CD8-positive, alpha-beta memory T cell (primary cell): ENCODE data around the gene PXDC1. TPM values are rescaled to one million over a fixed set of nuclear protein-coding genes. Genes with fewer than 3 reads are reported as not detected.
"Not testable (repeated sequence)": the region's sequence is repeated elsewhere in the genome, so short reads cannot be mapped to it uniquely, and the experiment has no call there.

ENCODE experiments used
- CTCF ChIA-PET: fragments of 350-600 bp; sonication (Branson Sonifier 250); formaldehyde crosslinking; loops from one replicate; lab custom pipeline; 2021; ENCODE audit warnings: antibody characterized with exemption; lab: Charles Lee
- POLR2A ChIA-PET: fragments of 350-600 bp; sonication (Branson Sonifier 250); formaldehyde crosslinking; loops from one replicate; lab custom pipeline; 2021; ENCODE audit warnings: antibody characterized with exemption; lab: Charles Lee
- DNase-seq, 5 donors: peaks; one replicate each; pipeline versions ENCODE4 v3.0.0 to v3.0.0-alpha.2; 2020 to 2022; ENCODE audit warnings: mixed read lengths in 1 of 5
- H3K27ac ChIP-seq: one replicate; pipeline ENCODE4 v1.7.0; 2013; ENCODE audit warnings: low read depth, mild to moderate bottlenecking, low read length, moderate library complexity
- H3K27me3 ChIP-seq: 2 replicates; pipeline ENCODE4 v1.7.0; 2013; ENCODE audit warnings: low read length, mild to moderate bottlenecking; ENCODE audit not compliant: insufficient read depth, poor library complexity, severe bottlenecking
- H3K36me3 ChIP-seq: 2 replicates; pipeline ENCODE4 v1.7.0; 2013; ENCODE audit warnings: mild to moderate bottlenecking, low read length, moderate library complexity; ENCODE audit not compliant: insufficient read depth
- H3K4me1 ChIP-seq: 2 replicates; pipeline ENCODE4 v1.7.0; 2013; ENCODE audit warnings: mild to moderate bottlenecking, low read length, moderate library complexity; ENCODE audit not compliant: insufficient read depth
- H3K4me3 ChIP-seq: 2 replicates; pipeline ENCODE4 v1.7.0; 2013; ENCODE audit warnings: mild to moderate bottlenecking, low read length
- H3K9me3 ChIP-seq: 2 replicates; pipeline ENCODE4 v1.7.0; 2013; ENCODE audit warnings: mild to moderate bottlenecking, low read length
- H3K27ac Mint-ChIP-seq, 8 donors: one replicate each; pipeline ENCODE4 v1.8.0; 2020 to 2021; ENCODE audit warnings: mixed read lengths in 8 of 8, mild to moderate bottlenecking in 6 of 8, inconsistent platforms in 3 of 8, moderate library complexity in 3 of 8
- H3K27me3 Mint-ChIP-seq, 2 donors: one replicate each; pipeline ENCODE4 v1.8.0; 2020 to 2021; ENCODE audit warnings: mixed read lengths in 2 of 2, mild to moderate bottlenecking in 1 of 2, moderate library complexity in 1 of 2
- H3K36me3 Mint-ChIP-seq, 3 donors: one replicate each; pipeline ENCODE4 v1.8.0; 2020 to 2021; ENCODE audit warnings: mixed read lengths in 3 of 3, inconsistent platforms in 1 of 3, mild to moderate bottlenecking in 1 of 3
- H3K4me1 Mint-ChIP-seq, 3 donors: one replicate each; pipeline ENCODE4 v1.8.0; 2020 to 2021; ENCODE audit warnings: mixed read lengths in 3 of 3, inconsistent platforms in 1 of 3, mild to moderate bottlenecking in 1 of 3
- H3K4me3 Mint-ChIP-seq, 7 donors: one replicate each; pipeline ENCODE4 v1.8.0; 2020 to 2021; ENCODE audit warnings: mixed read lengths in 7 of 7, mild to moderate bottlenecking in 6 of 7, moderate library complexity in 4 of 7, inconsistent platforms in 2 of 7
- H3K9me3 Mint-ChIP-seq, 5 donors: one replicate each; pipeline ENCODE4 v1.8.0; 2020 to 2022; ENCODE audit warnings: mixed read lengths in 5 of 5, mild to moderate bottlenecking in 3 of 5, moderate library complexity in 2 of 5, inconsistent platforms in 1 of 5
- polyA plus RNA-seq: library from polyadenylated mRNA; unstranded; fragments of 300-500 nt; fragmentation: Illumina TruSeq; gene quantifications from one replicate; pipeline ENCODE4 v1.2.3, GENCODE V29; 2021
- total RNA-seq, 2 experiments: library from RNA; stranded (reverse); gene quantifications; one replicate each; pipeline ENCODE4 v1.2.3, GENCODE V29; 2021

The PXDC1 gene
- total and polyA plus RNA-seq, 3 experiments from 2014 or later, result 0.15 to 0.24 TPM; not detected in 1

DNA sequence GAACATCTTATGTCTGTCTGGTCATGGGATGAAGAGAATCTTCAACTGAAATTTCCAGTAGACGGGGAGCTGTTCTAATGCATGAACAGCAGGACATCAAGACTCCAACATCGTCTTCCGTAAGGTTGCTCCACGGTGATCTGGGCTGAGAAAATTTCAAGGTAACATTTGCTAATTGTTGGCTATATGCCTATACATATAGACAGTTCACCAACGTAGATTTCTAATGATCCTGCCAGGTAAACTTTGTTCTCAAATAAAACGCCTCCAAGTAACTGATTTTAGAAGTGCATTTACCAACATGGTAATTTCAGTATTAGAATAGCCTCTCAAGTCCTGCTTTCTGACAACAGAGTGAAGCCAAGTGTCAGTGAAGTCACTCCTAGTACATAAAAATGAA lies 11.3 kb upstream of the PXDC1 start:
- no peaks in the 10 kb centered on the region for H3K36me3 Mint-ChIP-seq
- H3K4me3 Mint-ChIP-seq, result no peak overlapping the region

DNA sequence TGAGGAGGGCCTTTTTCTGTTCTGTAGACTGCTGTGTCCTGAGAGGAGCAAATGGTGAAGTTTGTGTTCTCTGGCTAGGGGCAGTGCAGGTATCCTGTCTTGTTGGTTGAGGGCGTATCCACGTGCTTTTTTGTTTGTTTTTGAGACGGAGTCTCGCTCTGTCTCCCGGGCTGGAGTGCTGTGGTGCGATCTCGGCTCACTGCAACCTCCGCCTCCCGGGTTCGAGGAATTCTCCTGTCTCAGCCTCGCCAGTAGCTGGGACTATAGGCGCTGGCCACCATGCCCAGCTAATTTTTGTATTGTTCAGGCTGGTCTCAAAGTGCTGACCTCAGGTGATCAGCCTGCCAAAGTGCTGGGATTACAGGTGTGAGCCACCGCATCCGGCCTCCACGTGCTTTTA lies 10.8 kb upstream of the PXDC1 start:
- H3K27ac Mint-ChIP-seq, result no peak overlapping the region

More for the DNA sequence above, 11.3 kb upstream of the PXDC1 start:
- no peaks in the 10 kb centered on the region for H3K36me3 ChIP-seq
- DNase-seq, result no peak
- H3K27ac ChIP-seq, result no peak overlapping the region
- H3K4me1 Mint-ChIP-seq, result no peaks in the 10 kb centered on the region
- no peaks in the 10 kb centered on the region for H3K27me3 ChIP-seq
- H3K27me3 Mint-ChIP-seq, result peaks cover 8 to 23% of the 10 kb centered on the region in 2 donors
- POLR2A ChIA-PET, result no interaction called here
- no peaks in the 10 kb centered on the region for H3K9me3 ChIP-seq
- CTCF ChIA-PET, result no interaction called here
- peak overlapping the region in 1 of 8 donors; percentile 44 for H3K27ac Mint-ChIP-seq
- no peak overlapping the region for H3K4me3 ChIP-seq
- no peaks in the 10 kb centered on the region for H3K4me1 ChIP-seq
- no peaks in the 10 kb centered on the region for H3K9me3 Mint-ChIP-seq

DNA sequence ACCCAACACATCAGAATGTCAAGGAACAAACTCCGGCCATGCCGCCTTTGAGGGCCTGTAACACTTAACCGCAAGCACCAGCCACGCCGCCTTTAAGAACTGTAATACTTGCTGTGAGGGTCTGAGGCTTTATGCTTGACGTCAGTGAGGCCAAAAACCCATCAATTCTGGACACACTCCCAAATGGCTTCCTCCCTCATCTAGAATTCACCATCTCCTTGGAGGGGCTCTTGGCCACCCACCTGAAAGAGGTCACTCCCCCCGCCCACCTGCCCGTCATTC lies 10.4 kb upstream of the PXDC1 start:
- Mint-ChIP-seq H3K4me1 (no peaks in the 10 kb centered on the region), H3K4me3 (no peak overlapping the region), H3K27ac (no peak overlapping the region), H3K36me3 (no peaks in the 10 kb centered on the region), H3K9me3 (no peaks in the 10 kb centered on the region), H3K27me3 (peaks cover 8 to 21% of the 10 kb centered on the region in 2 donors)
- Histone ChIP-seq H3K36me3 (no peaks in the 10 kb centered on the region), H3K27me3 (no peaks in the 10 kb centered on the region), H3K27ac (no peak overlapping the region), H3K4me3 (no peak overlapping the region), H3K4me1 (no peaks in the 10 kb centered on the region), H3K9me3 (no peaks in the 10 kb centered on the region)
- POLR2A ChIA-PET, result no interaction called here
- DNase-seq, result no peak
- CTCF ChIA-PET, result no interaction called here

More for the DNA sequence above, 10.8 kb upstream of the PXDC1 start:
- DNase-seq, result no peak
- Histone ChIP-seq H3K4me3 (no peak overlapping the region), H3K27ac (no peak overlapping the region), H3K27me3 (no peaks in the 10 kb centered on the region), H3K9me3 (no peaks in the 10 kb centered on the region), H3K4me1 (no peaks in the 10 kb centered on the region), H3K36me3 (no peaks in the 10 kb centered on the region)
- ChIA-PET CTCF (no interaction called here), POLR2A (no interaction called here)
- no peak overlapping the region for H3K4me3 Mint-ChIP-seq
- no peaks in the 10 kb centered on the region for H3K36me3 Mint-ChIP-seq
- no peaks in the 10 kb centered on the region for H3K9me3 Mint-ChIP-seq
- no peaks in the 10 kb centered on the region for H3K4me1 Mint-ChIP-seq
- H3K27me3 Mint-ChIP-seq, result peaks cover 8 to 21% of the 10 kb centered on the region in 2 donors

DNA sequence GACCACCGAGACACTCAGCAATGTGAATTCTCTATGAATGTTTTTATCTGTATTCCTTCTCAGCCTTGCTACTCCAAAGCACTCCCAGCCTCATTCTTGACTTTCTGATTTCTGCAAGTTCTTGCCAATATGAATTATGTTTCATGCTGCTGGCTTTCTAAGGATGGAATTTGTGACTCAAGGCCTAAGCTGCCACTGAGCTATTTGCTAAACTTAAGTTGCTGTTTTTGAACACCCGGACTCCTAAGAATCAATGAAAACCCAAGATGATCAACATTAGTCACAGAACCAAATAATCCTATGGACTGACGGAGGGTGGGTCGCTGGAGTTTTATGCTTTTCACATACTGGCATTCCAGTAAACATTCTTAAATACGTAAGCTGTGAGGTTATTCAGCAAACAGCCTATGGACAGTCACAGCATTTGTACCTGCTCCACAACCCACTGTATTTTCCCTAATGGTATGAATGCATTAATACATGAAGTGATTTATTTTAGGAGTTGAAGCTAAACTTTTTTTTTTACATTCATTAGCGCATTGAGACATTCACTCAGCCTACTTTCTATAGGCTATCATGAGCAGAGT lies 8.2 kb upstream of the PXDC1 start:
- H3K27ac Mint-ChIP-seq, result no peak overlapping the region
- peaks cover 8 to 9% of the 10 kb centered on the region in 2 donors for H3K27me3 Mint-ChIP-seq
- H3K27ac ChIP-seq, result no peak overlapping the region
- POLR2A ChIA-PET, result no interaction called here
- no peak for DNase-seq
- no peaks in the 10 kb centered on the region for H3K4me1 ChIP-seq
- H3K4me3 ChIP-seq, result no peak overlapping the region
- CTCF ChIA-PET, result interaction anchor here (1.3 kb wide), 1 partner anchor 89 kb away, joined by 3 read pairs; the partner anchor contains the start of gene FAM50B
- no peaks in the 10 kb centered on the region for H3K36me3 Mint-ChIP-seq
- H3K4me3 Mint-ChIP-seq, result no peak overlapping the region
- no peaks in the 10 kb centered on the region for H3K27me3 ChIP-seq
- H3K4me1 Mint-ChIP-seq, result no peaks in the 10 kb centered on the region
- H3K9me3 ChIP-seq, result no peaks in the 10 kb centered on the region
- no peaks in the 10 kb centered on the region for H3K36me3 ChIP-seq
- no peaks in the 10 kb centered on the region for H3K9me3 Mint-ChIP-seq

DNA sequence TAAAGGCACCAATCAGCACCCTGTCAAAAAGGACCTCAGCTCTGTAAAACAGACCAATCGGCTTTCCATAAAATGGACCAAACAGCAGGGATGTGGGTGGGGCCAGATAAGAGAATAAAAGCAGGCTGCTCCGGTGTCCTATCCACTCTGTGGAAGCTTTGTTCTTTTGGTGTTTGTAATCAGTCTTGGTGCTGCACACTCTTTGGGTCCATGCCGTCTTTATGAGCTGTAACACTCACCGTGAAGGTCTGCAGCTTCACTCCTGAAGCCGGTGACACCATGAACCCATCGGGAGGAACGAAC lies 7.3 kb upstream of the PXDC1 start:
- Mint-ChIP-seq H3K9me3 (no peaks in the 10 kb centered on the region), H3K4me1 (no peaks in the 10 kb centered on the region), H3K36me3 (no peaks in the 10 kb centered on the region), H3K27me3 (peaks cover 12 to 14% of the 10 kb centered on the region in 2 donors), H3K4me3 (no peak overlapping the region), H3K27ac (no peak overlapping the region)
- H3K4me3 ChIP-seq, result no peak overlapping the region
- DNase-seq, result no peak
- no peaks in the 10 kb centered on the region for H3K4me1 ChIP-seq
- no peaks in the 10 kb centered on the region for H3K36me3 ChIP-seq
- CTCF ChIA-PET, result no interaction called here
- no peaks in the 10 kb centered on the region for H3K9me3 ChIP-seq
- no peaks in the 10 kb centered on the region for H3K27me3 ChIP-seq
- POLR2A ChIA-PET, result no interaction called here
- H3K27ac ChIP-seq, result no peak overlapping the region

DNA sequence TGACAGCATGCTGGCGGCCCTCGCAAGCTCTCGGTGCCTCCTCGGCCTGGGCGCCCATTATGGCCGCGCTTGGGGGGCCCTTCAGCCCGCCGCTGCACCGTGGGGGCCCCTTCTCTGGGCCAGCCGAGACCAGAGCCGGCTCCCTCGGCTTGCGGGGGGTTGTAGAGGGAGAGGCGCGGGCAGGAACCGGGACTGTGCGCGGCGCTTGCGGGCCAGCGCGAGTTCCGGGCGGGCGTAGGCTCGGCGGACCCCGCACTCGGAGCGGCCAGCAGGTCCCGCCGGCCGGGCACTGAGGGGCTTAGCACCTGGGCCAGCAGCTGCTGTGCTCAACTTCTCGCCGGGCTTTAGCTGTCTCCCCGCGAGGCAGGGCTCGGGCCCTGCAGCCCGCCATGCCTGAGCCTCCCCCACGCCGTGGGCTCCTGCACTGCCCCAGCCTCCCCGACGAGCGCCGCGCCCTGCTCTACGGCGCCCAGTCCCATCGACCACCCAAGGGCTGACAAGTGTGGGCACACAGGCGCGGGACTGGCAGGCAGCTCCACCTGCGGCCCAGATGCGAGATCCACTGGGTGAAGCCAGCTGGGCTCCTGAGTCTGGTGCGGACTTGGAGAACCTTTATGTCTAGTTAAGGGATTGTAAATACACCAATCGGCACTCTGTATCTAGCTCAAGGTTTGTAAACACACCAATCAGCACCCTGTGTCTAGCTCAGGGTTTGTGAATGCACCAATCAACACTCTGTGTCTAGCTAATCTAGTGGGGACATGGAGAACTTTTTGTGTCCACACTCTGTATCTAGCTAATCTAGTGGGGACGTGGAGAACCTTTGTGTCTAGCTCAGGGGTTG lies 6.7 kb upstream of the PXDC1 start:
- H3K27ac Mint-ChIP-seq, CTCF ChIA-PET, H3K27ac ChIP-seq, H3K4me3 Mint-ChIP-seq, H3K27me3 ChIP-seq, H3K9me3 Mint-ChIP-seq, H3K36me3 Mint-ChIP-seq, H3K4me3 ChIP-seq, H3K4me1 Mint-ChIP-seq, H3K4me1 ChIP-seq, DNase-seq, H3K9me3 ChIP-seq, H3K36me3 ChIP-seq, POLR2A ChIA-PET: not testable (repeated sequence)
- peaks cover 15 to 19% of the 10 kb centered on the region in 2 donors for H3K27me3 Mint-ChIP-seq

DNA sequence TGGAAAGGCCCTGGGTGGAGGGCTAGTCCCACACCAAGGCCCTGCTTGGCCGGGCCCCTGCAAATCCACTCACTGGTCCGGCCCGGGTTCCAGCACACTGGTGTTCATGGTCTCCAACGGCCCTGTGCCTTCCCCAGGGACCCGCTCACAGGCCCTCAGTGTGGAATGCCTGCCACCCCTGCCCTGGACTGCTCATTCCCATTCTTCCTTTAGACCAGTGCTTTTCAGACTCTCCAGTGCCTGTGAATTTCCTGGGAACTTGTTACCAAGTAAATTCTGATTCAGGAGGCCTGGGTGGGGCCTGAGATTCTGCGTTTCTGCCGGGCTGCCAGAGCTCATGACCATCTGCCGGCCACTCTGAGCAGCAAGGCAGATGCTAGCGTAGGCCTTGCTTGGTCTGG lies 5.7 kb upstream of the PXDC1 start:
- peaks cover 0 to 9% (median 5%) of the 10 kb centered on the region in 3 donors for H3K4me1 Mint-ChIP-seq
- CTCF ChIA-PET, result interaction anchor here (1.5 kb wide), 1 partner anchor 14 kb away, joined by 3 read pairs; no protein-coding TSS in a partner anchor
- POLR2A ChIA-PET, result no interaction called here

DNA sequence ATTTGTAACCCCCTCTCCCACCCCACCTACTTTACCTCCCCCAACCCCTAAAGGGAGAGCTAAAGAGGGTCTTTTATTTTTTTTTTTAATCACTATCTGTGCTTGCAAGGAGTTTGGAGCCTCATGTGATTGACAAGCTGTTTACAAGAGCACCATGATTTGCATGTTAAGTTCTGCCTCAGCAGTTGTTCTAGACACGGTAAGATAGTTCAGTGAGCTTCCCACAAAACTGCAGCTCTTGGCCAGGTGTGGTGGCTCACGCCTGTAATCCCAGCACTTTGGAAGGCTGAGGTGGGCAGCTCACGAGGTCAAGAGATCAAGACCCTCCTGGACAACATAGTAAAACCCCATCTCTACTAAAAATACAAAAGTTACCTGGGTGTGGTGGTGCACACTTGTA lies 5.0 kb upstream of the PXDC1 start:
- DNase-seq, result no peak
- Histone ChIP-seq H3K9me3 (no peaks in the 10 kb centered on the region), H3K27ac (no peak overlapping the region), H3K4me1 (no peaks in the 10 kb centered on the region), H3K36me3 (no peaks in the 10 kb centered on the region), H3K27me3 (peaks cover 14% of the 10 kb centered on the region), H3K4me3 (no peak overlapping the region)
- peaks cover 0 to 9% (median 5%) of the 10 kb centered on the region in 3 donors for H3K4me1 Mint-ChIP-seq
- H3K9me3 Mint-ChIP-seq, result no peaks in the 10 kb centered on the region
- H3K36me3 Mint-ChIP-seq, result no peaks in the 10 kb centered on the region
- no peak overlapping the region for H3K4me3 Mint-ChIP-seq
- POLR2A ChIA-PET, result interaction anchor here (0.7 kb wide), 1 partner anchor 454 kb away, joined by 7 read pairs; no protein-coding TSS in a partner anchor
- H3K27ac Mint-ChIP-seq, result no peak overlapping the region
- CTCF ChIA-PET, result interaction anchor here (1.2 to 1.5 kb wide), 3 partner anchors 14 to 399 kb away, joined by 3 read pairs; partner anchors contain the start of gene FAM50B
- peaks cover 17 to 25% of the 10 kb centered on the region in 2 donors for H3K27me3 Mint-ChIP-seq

More for the DNA sequence above, 5.7 kb upstream of the PXDC1 start:
- H3K4me1 ChIP-seq, result no peaks in the 10 kb centered on the region
- no peaks in the 10 kb centered on the region for H3K9me3 Mint-ChIP-seq
- no peak overlapping the region for H3K27ac ChIP-seq
- DNase-seq, result no peak
- H3K27me3 ChIP-seq, result peaks cover 13% of the 10 kb centered on the region
- H3K36me3 Mint-ChIP-seq, result no peaks in the 10 kb centered on the region
- H3K36me3 ChIP-seq, result no peaks in the 10 kb centered on the region
- no peaks in the 10 kb centered on the region for H3K9me3 ChIP-seq
- H3K4me3 ChIP-seq, result no peak overlapping the region
- peaks cover 21 to 28% of the 10 kb centered on the region in 2 donors for H3K27me3 Mint-ChIP-seq
- H3K4me3 Mint-ChIP-seq, result no peak overlapping the region
- no peak overlapping the region for H3K27ac Mint-ChIP-seq
